CD4-positive, alpha-beta T cell (primary cell): ENCODE results near the gene CCR9. TPM values are rescaled to one million over a fixed set of nuclear protein-coding genes. Genes with fewer than 3 reads are reported as not detected.

Experiments
- ATAC-seq: fragments of 200-7000 bp; cut with Tn5 transposase; one replicate; pipeline ENCODE4 v1.10.0; 2022; ENCODE audit warnings: mild to moderate bottlenecking; ENCODE audit not compliant: poor library complexity
- CTCF ChIA-PET: fragments of 350-600 bp; sonication (Branson Sonifier 250); formaldehyde crosslinking; loops from one replicate; lab custom pipeline; 2021; ENCODE audit warnings: antibody characterized with exemption, inconsistent platforms; lab: Charles Lee
- POLR2A ChIA-PET: fragments of 350-600 bp; sonication (Branson Sonifier 250); formaldehyde crosslinking; loops from one replicate; lab custom pipeline; 2021; ENCODE audit warnings: antibody characterized with exemption, inconsistent platforms; lab: Charles Lee
- DNase-seq, 14 experiments: peaks; one replicate each; pipeline ENCODE4 v3.0.0-alpha.2; 2013 to 2020; ENCODE audit warnings: mixed read lengths in 2 of 14
- H3K27ac ChIP-seq, 2 donors: one replicate each; pipeline versions ENCODE4 v1.5.1 to v1.7.0; 2013; ENCODE audit warnings: low read length in 2 of 2, low read depth in 1 of 2, mild to moderate bottlenecking in 1 of 2
- H3K27me3 ChIP-seq, 2 experiments: 1 replicate in 1 of 2; 2 replicates in 1 of 2; pipeline versions ENCODE4 v1.6.1 to v1.7.0; 2013; ENCODE audit warnings: low read length in 2 of 2, control low read depth in 1 of 2, mild to moderate bottlenecking in 1 of 2, moderate library complexity in 1 of 2; ENCODE audit not compliant: insufficient read depth in 2 of 2, control insufficient read depth in 1 of 2
- H3K36me3 ChIP-seq: one replicate; pipeline ENCODE4 v1.6.1; 2013; ENCODE audit warnings: low read length, control low read depth; ENCODE audit not compliant: insufficient read depth
- H3K4me1 ChIP-seq: one replicate; pipeline ENCODE4 v1.6.1; 2013; ENCODE audit warnings: low read length, control low read depth; ENCODE audit not compliant: insufficient read depth
- H3K4me3 ChIP-seq: one replicate; pipeline ENCODE4 v1.5.1; 2013; ENCODE audit warnings: mild to moderate bottlenecking, low read length, moderate library complexity
- H3K9me3 ChIP-seq, 2 experiments: 1 replicate in 1 of 2; 2 replicates in 1 of 2; pipeline versions ENCODE4 v1.6.1 to v1.7.0; 2013; ENCODE audit warnings: low read length in 2 of 2, mild to moderate bottlenecking in 2 of 2, control low read depth in 1 of 2, moderate library complexity in 1 of 2; ENCODE audit not compliant: control insufficient read depth in 1 of 2, insufficient read depth in 1 of 2
- H3K27ac Mint-ChIP-seq: one replicate; pipeline ENCODE4 v1.8.0; 2020; ENCODE audit warnings: mixed read lengths
- H3K27me3 Mint-ChIP-seq: one replicate; pipeline ENCODE4 v1.8.0; 2021; ENCODE audit warnings: mixed read lengths
- H3K36me3 Mint-ChIP-seq: one replicate; pipeline ENCODE4 v1.8.0; 2021; ENCODE audit warnings: low read depth, mixed read lengths
- H3K4me1 Mint-ChIP-seq: one replicate; pipeline ENCODE4 v1.8.0; 2021; ENCODE audit warnings: low read depth, mixed read lengths
- H3K4me3 Mint-ChIP-seq: one replicate; pipeline ENCODE4 v1.8.0; 2020; ENCODE audit warnings: mild to moderate bottlenecking, mixed read lengths
- H3K9me3 Mint-ChIP-seq: one replicate; pipeline ENCODE4 v1.8.0; 2020; ENCODE audit warnings: mixed read lengths
- intact Hi-C, 2 experiments: fragments of 100-400 bp; cut with DNase I in 1 of 2; cut with micrococcal nuclease in 1 of 2; formaldehyde crosslinking; loops; one replicate each; pipeline versions ENCODE4 v1.15.1 to v1.9.0; 2023 to 2025; cut with DNase I, micrococcal nuclease
- total RNA-seq, 174 experiments: library from RNA in 2 of 174; stranded (reverse) in 2 of 174; gene quantifications; one replicate each; pipeline ENCODE4 v1.2.3 and lab custom pipeline; 2021 to 2026
- TF ChIP-seq, protein P1 (sequence below): fragments of 200-600 bp; IDR thresholded peaks from one replicate; pipeline ENCODE4 v1.8.0; 2022; ENCODE audit warnings: antibody characterized with exemption, mild to moderate bottlenecking

Gene CCR9
- total RNA-seq, 2 experiments from 2014 or later: 6.5 to 7.4 TPM

GRCh38 chr3:45873638-45874037, 12.7 kb upstream of the CCR9 start:
- H3K4me3 Mint-ChIP-seq: no peak overlapping the region
- no peak overlapping the region for H3K4me3 ChIP-seq
- ChIA-PET POLR2A (no interaction called here), CTCF (interaction anchor here (1.3 kb wide), 1 partner anchor 139 kb away, joined by 3 read pairs; no protein-coding TSS in a partner anchor)
- H3K27ac Mint-ChIP-seq: no peak overlapping the region
- no peak for DNase-seq
- intact Hi-C loops: loop anchor here in 1 of 2 experiments (5.0 kb wide), 1 partner anchor 44 kb away; no protein-coding TSS in a partner anchor
- no peaks in the 10 kb centered on the region for H3K9me3 ChIP-seq
- no peak overlapping the region for H3K27ac ChIP-seq
- peaks cover 30% of the 10 kb centered on the region for H3K4me1 ChIP-seq
- peaks cover 4% of the 10 kb centered on the region for H3K9me3 Mint-ChIP-seq
- ATAC-seq: no peak
- H3K4me1 Mint-ChIP-seq: peaks cover 48% of the 10 kb centered on the region
- no peaks in the 10 kb centered on the region for H3K27me3 Mint-ChIP-seq
- TF ChIP-seq, protein P1, sequence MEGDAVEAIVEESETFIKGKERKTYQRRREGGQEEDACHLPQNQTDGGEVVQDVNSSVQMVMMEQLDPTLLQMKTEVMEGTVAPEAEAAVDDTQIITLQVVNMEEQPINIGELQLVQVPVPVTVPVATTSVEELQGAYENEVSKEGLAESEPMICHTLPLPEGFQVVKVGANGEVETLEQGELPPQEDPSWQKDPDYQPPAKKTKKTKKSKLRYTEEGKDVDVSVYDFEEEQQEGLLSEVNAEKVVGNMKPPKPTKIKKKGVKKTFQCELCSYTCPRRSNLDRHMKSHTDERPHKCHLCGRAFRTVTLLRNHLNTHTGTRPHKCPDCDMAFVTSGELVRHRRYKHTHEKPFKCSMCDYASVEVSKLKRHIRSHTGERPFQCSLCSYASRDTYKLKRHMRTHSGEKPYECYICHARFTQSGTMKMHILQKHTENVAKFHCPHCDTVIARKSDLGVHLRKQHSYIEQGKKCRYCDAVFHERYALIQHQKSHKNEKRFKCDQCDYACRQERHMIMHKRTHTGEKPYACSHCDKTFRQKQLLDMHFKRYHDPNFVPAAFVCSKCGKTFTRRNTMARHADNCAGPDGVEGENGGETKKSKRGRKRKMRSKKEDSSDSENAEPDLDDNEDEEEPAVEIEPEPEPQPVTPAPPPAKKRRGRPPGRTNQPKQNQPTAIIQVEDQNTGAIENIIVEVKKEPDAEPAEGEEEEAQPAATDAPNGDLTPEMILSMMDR: no peak
- H3K36me3 ChIP-seq: no peaks in the 10 kb centered on the region
- no peaks in the 10 kb centered on the region for H3K36me3 Mint-ChIP-seq
- no peaks in the 10 kb centered on the region for H3K27me3 ChIP-seq

DNA sequence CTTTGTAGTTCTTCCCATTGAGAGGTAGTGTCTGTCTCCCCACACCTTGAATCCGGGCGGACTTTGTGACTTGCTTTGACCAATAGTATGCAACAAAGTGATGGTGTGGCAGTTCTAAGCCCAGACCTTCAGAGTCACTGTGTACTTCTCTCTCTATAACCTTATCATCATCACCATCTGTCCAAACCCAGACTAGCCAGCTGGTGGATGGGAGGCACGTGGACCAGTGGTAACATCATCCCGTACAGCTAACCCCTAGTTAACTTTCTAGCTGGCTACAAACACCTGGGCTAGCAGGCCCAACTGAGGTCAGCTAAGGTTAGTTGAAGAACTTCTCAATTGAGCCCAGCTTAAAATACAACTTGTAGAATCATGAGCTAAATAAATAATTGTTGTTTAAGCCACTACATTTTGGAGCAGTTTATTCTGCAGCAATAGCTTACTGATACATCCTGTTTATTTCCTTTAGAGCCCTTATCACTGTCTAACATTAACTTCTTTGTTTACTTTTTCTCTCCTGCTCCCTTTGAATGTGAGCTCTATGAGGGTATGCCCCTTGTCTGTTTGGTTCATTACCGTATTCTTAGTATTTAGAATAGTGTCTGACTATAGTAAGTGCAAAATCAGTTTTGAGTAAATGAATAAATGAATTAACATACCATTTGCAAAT, 11.5 kb upstream of the CCR9 start:
- POLR2A ChIA-PET: interaction anchor here (1.0 kb wide), 1 partner anchor 32 kb away, joined by 3 read pairs; no protein-coding TSS in a partner anchor
- no peaks in the 10 kb centered on the region for H3K27me3 Mint-ChIP-seq

DNA sequence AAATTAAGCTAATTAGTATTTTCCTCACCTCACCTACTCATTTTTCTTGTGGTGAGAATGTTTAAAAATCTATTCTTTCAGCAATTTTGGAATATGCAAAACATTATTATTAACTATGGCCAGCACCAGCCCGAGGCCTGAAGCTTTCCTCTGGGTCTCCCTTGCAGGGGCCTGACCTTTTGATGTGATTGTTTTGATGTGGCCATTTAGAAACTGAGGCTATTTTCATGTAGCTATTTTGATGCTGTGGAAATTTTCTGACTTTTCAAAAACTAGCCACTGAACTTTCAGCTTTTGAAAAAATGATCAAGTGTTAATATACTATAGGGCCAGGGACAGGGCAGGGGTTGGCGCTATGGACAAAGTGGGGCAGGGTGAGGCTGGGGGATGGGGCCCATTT, 8.2 kb upstream of the CCR9 start:
- ChIA-PET CTCF (no interaction called here), POLR2A (no interaction called here)
- Histone ChIP-seq H3K4me3 (no peak overlapping the region), H3K27ac (no peak overlapping the region), H3K4me1 (peaks cover 22% of the 10 kb centered on the region), H3K36me3 (no peaks in the 10 kb centered on the region), H3K27me3 (no peaks in the 10 kb centered on the region), H3K9me3 (no peaks in the 10 kb centered on the region)
- Mint-ChIP-seq H3K9me3 (peaks cover 4% of the 10 kb centered on the region), H3K27ac (no peak overlapping the region), H3K4me1 (peaks cover 32% of the 10 kb centered on the region), H3K4me3 (no peak overlapping the region), H3K27me3 (no peaks in the 10 kb centered on the region), H3K36me3 (no peaks in the 10 kb centered on the region)
- ATAC-seq (no peak), DNase-seq (no peak)
- intact Hi-C loops: no loop called here
- TF ChIP-seq, protein P1: no peak

More for the DNA sequence above, 11.5 kb upstream of the CCR9 start:
- Mint-ChIP-seq H3K4me1 (peaks cover 45% of the 10 kb centered on the region), H3K27ac (no peak overlapping the region), H3K9me3 (peaks cover 4% of the 10 kb centered on the region), H3K4me3 (no peak overlapping the region), H3K36me3 (no peaks in the 10 kb centered on the region)
- TF ChIP-seq, protein P1: no peak
- H3K4me1 ChIP-seq: peaks cover 21% of the 10 kb centered on the region
- CTCF ChIA-PET: interaction anchor here (1.4 to 1.8 kb wide), 2 partner anchors 8 to 10 kb away, joined by 3 to 4 read pairs; no protein-coding TSS in a partner anchor
- DNase-seq (no peak), ATAC-seq (no peak)
- no peaks in the 10 kb centered on the region for H3K27me3 ChIP-seq
- H3K27ac ChIP-seq: no peak overlapping the region
- intact Hi-C loops: loop anchor here in 1 of 2 experiments (5.0 kb wide), 1 partner anchor 42 kb away; no protein-coding TSS in a partner anchor
- no peak overlapping the region for H3K4me3 ChIP-seq
- no peaks in the 10 kb centered on the region for H3K9me3 ChIP-seq
- H3K36me3 ChIP-seq: no peaks in the 10 kb centered on the region
